ENCODE data around the gene HMGN5. TPM values are rescaled to one million over a fixed set of nuclear protein-coding genes. Genes with fewer than 3 reads are reported as not detected.

The HMGN5 gene
- total RNA-seq, 4 donors from 2014 or later = 0.50 to 9.3 (median 2.3) TPM

DNA sequence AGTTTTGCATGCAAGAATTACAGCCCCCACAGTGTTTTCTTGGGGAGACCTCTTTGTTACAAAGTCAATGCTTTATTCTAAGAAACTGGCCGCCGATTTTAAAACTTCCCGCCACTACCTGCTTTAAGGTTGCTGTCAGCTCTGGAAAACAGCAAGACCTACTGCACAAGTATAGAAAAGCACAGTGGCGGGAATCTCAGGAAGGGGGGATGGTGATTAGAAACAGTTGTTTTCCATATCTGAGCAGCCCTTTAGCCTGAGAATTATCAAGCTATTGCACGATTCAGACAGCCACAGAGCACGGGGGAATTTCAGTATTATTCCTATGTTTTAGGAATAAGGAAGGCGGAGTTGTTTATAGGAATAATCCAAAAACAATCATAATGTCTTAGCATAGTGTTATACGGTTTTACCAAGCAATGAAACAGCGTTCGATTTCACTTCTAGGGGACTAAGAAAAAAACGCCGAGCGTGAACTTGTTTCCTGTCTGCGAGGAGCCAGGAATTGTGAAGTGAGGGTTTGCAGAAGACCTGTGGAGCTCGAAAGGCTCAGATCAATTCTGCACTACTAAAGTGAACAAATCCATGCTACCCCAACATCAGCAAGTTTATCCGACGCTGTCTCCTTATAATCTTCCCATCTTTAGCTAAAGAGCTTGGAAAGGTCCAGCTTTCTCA is 81.3 kb downstream of the HMGN5 start:
- intact Hi-C loops (cut with DNase I) = no loop called here
- H3K36me3 ChIP-seq = no peaks in the 10 kb centered on the region
- H3K4me3 ChIP-seq = peak overlapping the region; percentile 41 to 66 (median 56)
- WGBS, 2 donors = 1 to 29% methylated on average over 13 to 17 of the region's 17 CpGs
- peak overlapping the region in 2 of 4 donors; percentile 74 to 82 for H3K27ac ChIP-seq
- H3K27me3 ChIP-seq = no peaks in the 10 kb centered on the region
- peaks cover 0 to 13% (median 0%) of the 10 kb centered on the region in 3 donors for H3K4me1 ChIP-seq
- TF ChIP-seq, protein P1, sequence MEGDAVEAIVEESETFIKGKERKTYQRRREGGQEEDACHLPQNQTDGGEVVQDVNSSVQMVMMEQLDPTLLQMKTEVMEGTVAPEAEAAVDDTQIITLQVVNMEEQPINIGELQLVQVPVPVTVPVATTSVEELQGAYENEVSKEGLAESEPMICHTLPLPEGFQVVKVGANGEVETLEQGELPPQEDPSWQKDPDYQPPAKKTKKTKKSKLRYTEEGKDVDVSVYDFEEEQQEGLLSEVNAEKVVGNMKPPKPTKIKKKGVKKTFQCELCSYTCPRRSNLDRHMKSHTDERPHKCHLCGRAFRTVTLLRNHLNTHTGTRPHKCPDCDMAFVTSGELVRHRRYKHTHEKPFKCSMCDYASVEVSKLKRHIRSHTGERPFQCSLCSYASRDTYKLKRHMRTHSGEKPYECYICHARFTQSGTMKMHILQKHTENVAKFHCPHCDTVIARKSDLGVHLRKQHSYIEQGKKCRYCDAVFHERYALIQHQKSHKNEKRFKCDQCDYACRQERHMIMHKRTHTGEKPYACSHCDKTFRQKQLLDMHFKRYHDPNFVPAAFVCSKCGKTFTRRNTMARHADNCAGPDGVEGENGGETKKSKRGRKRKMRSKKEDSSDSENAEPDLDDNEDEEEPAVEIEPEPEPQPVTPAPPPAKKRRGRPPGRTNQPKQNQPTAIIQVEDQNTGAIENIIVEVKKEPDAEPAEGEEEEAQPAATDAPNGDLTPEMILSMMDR (IDR thresholded peaks at IDR 0.05) = no peak
- no peak for TF ChIP-seq POLR2A (IDR thresholded peaks at IDR 0.05)
- no peak for DNase-seq
- no peaks in the 10 kb centered on the region for H3K9me3 ChIP-seq

DNA sequence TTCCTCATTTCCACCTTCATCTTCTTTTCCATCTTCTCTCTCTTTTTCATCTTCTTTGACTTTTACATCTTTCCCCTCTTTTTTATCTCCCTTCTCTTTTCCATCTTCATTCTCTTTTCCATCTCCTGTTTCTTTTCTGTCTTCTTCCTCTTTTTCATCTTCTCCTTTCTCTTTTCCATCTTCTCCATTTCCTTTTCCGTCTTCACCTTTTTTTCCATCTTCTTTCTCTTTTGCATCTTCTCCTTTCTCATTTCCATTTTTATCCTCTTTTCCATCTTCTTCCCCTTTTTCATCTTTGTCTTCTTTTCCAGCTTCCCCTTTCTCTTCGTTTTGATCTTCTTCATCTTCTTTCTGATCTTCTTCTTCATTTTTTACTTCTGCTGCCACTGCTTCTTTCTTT is 87.0 kb downstream of the HMGN5 start:
- TF ChIP-seq, protein P1 (IDR thresholded peaks at IDR 0.05) = no peak
- no peak for TF ChIP-seq POLR2A (IDR thresholded peaks at IDR 0.05)
- no peak overlapping the region for H3K27ac ChIP-seq
- H3K36me3 ChIP-seq = no peaks in the 10 kb centered on the region
- H3K9me3 ChIP-seq = no peaks in the 10 kb centered on the region
- H3K4me1 ChIP-seq = peaks cover 0 to 2% (median 0%) of the 10 kb centered on the region in 3 donors
- no peak overlapping the region for H3K4me3 ChIP-seq
- no peak for DNase-seq
- H3K27me3 ChIP-seq = no peaks in the 10 kb centered on the region
- 54 to 87% methylated on average over 2 of the region's 2 CpGs for WGBS, 2 donors
- intact Hi-C loops (cut with DNase I) = no loop called here

DNA sequence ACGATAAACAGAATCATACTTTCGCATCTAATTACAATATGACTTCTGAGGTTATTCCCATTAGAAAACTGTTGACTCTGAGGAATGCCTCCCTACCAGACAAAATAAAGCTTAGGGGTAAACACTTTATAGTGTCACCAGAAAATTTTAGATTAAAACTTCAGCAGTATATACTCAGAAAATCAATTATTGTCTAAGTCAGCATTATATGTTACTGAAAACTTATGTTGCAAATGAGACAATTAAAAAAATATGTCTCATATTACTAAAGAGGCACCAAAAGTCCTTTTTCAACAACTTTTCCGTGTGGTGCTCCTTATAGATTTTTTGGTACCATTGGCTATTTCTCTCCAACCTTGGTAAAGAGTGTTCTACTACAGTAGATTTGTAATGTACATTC is 91.4 kb downstream of the HMGN5 start:
- Histone ChIP-seq H3K9me3 (no peaks in the 10 kb centered on the region), H3K27me3 (no peaks in the 10 kb centered on the region), H3K27ac (no peak overlapping the region), H3K4me1 (no peaks in the 10 kb centered on the region), H3K36me3 (no peaks in the 10 kb centered on the region), H3K4me3 (no peak overlapping the region)
- DNase-seq = no peak
- intact Hi-C loops (cut with DNase I) = no loop called here
- 78 to 88% methylated on average over 3 of the region's 3 CpGs for WGBS, 2 donors
- no peak for TF ChIP-seq POLR2A (IDR thresholded peaks at IDR 0.05)
- TF ChIP-seq, protein P1 (IDR thresholded peaks at IDR 0.05) = no peak

DNA sequence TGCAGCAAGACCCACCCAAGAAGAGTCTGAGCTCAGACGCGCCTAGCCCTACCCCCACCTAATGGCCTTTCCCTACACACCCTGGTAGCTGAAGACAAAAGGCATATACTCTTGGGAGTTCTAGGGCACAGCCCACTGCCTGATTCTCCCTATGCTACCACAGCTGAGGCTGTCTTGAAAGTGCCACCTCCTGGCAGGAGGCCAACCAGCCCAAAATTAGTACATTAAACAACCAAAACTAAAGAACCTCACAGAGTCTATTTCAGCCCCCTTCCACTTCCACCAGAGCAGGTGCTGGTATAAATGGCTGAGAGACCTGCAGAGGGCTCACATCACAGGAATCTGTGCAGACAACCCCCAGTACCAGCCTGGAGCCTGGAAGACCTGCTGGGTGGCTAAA is 119.1 kb downstream of the HMGN5 start:
- no peak overlapping the region for H3K4me3 ChIP-seq
- H3K36me3 ChIP-seq = no peaks in the 10 kb centered on the region
- no peak for DNase-seq
- no peaks in the 10 kb centered on the region for H3K9me3 ChIP-seq
- WGBS, 2 donors = no CpG with 5 or more reads among the region's 2 CpGs
- H3K27ac ChIP-seq = no peak overlapping the region
- intact Hi-C loops (cut with DNase I) = no loop called here
- H3K27me3 ChIP-seq = no peaks in the 10 kb centered on the region
- no peak for TF ChIP-seq POLR2A (IDR thresholded peaks at IDR 0.05)
- TF ChIP-seq, protein P1 (IDR thresholded peaks at IDR 0.05) = no peak
- H3K4me1 ChIP-seq = no peaks in the 10 kb centered on the region

Other genes starting within 250 kb of the HMGN5 start
- gene SH3BGRL, start 189 bp upstream of the HMGN5 start, total RNA-seq = 100 to 1,000 TPM in 2 of 4 donors, 10 to 100 TPM in 2; 29.9 to 111 (median 73.9) TPM

Measured in esophagus squamous epithelium (tissue), 5 donors.